Transverse colon (tissue), 4 donors: ENCODE data around the gene PIK3C2G. TPM values are rescaled to one million over a fixed set of nuclear protein-coding genes. Genes with fewer than 3 reads are reported as not detected.

Experiments
- DNase-seq: peaks from one replicate; pipeline ENCODE4 v3.0.0-alpha.2; 2019
- H3K27ac ChIP-seq, 4 donors: fragments of 200-600 bp; sonication (generic); 2 replicates each; pipeline ENCODE4 v1.5.1; 2016 to 2018; ENCODE audit warnings: inconsistent platforms in 4 of 4
- H3K27me3 ChIP-seq: fragments of 200-600 bp; sonication (generic); 2 replicates; pipeline ENCODE4 v1.5.1; 2017; ENCODE audit warnings: inconsistent platforms
- H3K36me3 ChIP-seq, 4 donors: fragments of 200-600 bp; sonication (generic); 2 replicates each; pipeline ENCODE4 v1.5.1; 2017 to 2019; ENCODE audit warnings: inconsistent platforms in 4 of 4
- H3K4me1 ChIP-seq, 4 donors: fragments of 200-600 bp; sonication (generic); 2 replicates each; pipeline ENCODE4 v1.5.1; 2017 to 2020; ENCODE audit warnings: inconsistent platforms in 4 of 4
- H3K4me3 ChIP-seq, 4 donors: fragments of 200-600 bp; sonication (generic); 1 replicate in 1 of 4; 2 replicates in 3 of 4; pipeline versions ENCODE4 v1.5.1 to v1.6.1; 2017 to 2019; ENCODE audit warnings: inconsistent platforms in 4 of 4
- H3K9me3 ChIP-seq, 2 donors: fragments of 200-600 bp; sonication (generic); 2 replicates each; pipeline ENCODE4 v1.5.1; 2017 to 2019; ENCODE audit warnings: inconsistent platforms in 2 of 2
- CTCF ChIP-seq, 5 experiments: fragments of 200-600 bp in 3 of 5; fragments of 450-650 bp in 2 of 5; sonication (generic) in 3 of 5; IDR thresholded peaks; 1 replicate in 2 of 5; 2 replicates in 3 of 5; pipeline ENCODE4 v1.5.1; 2016 to 2017; ENCODE audit warnings: antibody characterized with exemption in 5 of 5, inconsistent platforms in 3 of 5, mild to moderate bottlenecking in 2 of 5, moderate library complexity in 1 of 5
- EP300 ChIP-seq: sonication (generic); formaldehyde crosslinking; IDR thresholded peaks from one replicate; pipeline ENCODE4 v1.6.1; 2017; ENCODE audit warnings: antibody characterized with exemption, low read depth
- POLR2A ChIP-seq: fragments of 450-650 bp; IDR thresholded peaks from one replicate; pipeline ENCODE4 v1.6.1; 2016; ENCODE audit warnings: antibody characterized with exemption, mild to moderate bottlenecking, moderate library complexity
- POLR2AphosphoS5 ChIP-seq, 3 donors: sonication (generic); formaldehyde crosslinking; IDR thresholded peaks; one replicate each; pipeline ENCODE4 v1.6.1; 2016; ENCODE audit warnings: antibody characterized with exemption in 3 of 3
- WGBS, 2 donors: methylation state at CpG; one replicate each; pipeline ENCODE4 v1.1.5; 2018; ENCODE audit warnings: low coverage in 1 of 2; 5-methylcytosine and 5-hydroxymethylcytosine counted together
- in situ Hi-C, 4 donors: fragments of 200-750 bp; cut with MboI; loops; one replicate each; pipeline versions ENCODE4 v1.15.0 to v1.15.1; 2017; ENCODE audit warnings: low sequenced_read_pairs in 3 of 4, low pct_ligation_motif_present in 1 of 4, low pct_unique_long_range_greater_than_20kb in 1 of 4
- intact Hi-C: fragments of 100-400 bp; cut with DNase I; formaldehyde crosslinking; loops from one replicate; pipeline ENCODE4 v1.15.1; 2023; ENCODE audit warnings: low total_unique reads
- total RNA-seq, 4 donors: library from RNA; depleted of rRNA; stranded (reverse); fragments of >200 nt; gene quantifications; one replicate each; pipeline ENCODE4 v1.1.0, GENCODE V29; 2016

The PIK3C2G gene
- total RNA-seq, 4 donors from 2014 or later, result 0.32 to 2.7 (median 1.1) TPM

- in situ Hi-C loops (no loop called here), intact Hi-C loops (no loop called here)
- no peaks in the 10 kb centered on the region for H3K27me3 ChIP-seq
- WGBS, 2 donors, result 84 to 97% methylated on average over 3 of the region's 3 CpGs
- no peak for TF ChIP-seq CTCF (IDR thresholded peaks at IDR 0.05)
- TF ChIP-seq POLR2AphosphoS5 (IDR thresholded peaks at IDR 0.05), result no peak
- no peak for TF ChIP-seq POLR2A
- TF ChIP-seq EP300, result no peak
- H3K9me3 ChIP-seq, result no peaks in the 10 kb centered on the region
- no peak for DNase-seq
- no peak overlapping the region for H3K27ac ChIP-seq
- H3K36me3 ChIP-seq, result no peaks in the 10 kb centered on the region
- no peak overlapping the region for H3K4me3 ChIP-seq
- H3K4me1 ChIP-seq, result no peaks in the 10 kb centered on the region
Observed at GRCh38 chr12:18368594-18368993, 107.3 kb downstream of the PIK3C2G start.

- no peaks in the 10 kb centered on the region for H3K36me3 ChIP-seq
- intact Hi-C loops (no loop called here), in situ Hi-C loops (no loop called here)
- H3K4me3 ChIP-seq, result no peak overlapping the region
- H3K27ac ChIP-seq, result no peak overlapping the region
- TF ChIP-seq EP300 (no peak), POLR2AphosphoS5 (IDR thresholded peaks at IDR 0.05) (no peak), POLR2A (no peak), CTCF (IDR thresholded peaks at IDR 0.05) (no peak)
- DNase-seq, result no peak
- 46 to 67% methylated on average over 4 to 6 of the region's 6 CpGs for WGBS, 2 donors
- H3K4me1 ChIP-seq, result no peaks in the 10 kb centered on the region
- no peaks in the 10 kb centered on the region for H3K27me3 ChIP-seq
- H3K9me3 ChIP-seq, result no peaks in the 10 kb centered on the region
Observed at GRCh38 chr12:18373181-18373580, 111.9 kb downstream of the PIK3C2G start.

GRCh38 chr12:18375131-18375530 lies 113.8 kb downstream of the PIK3C2G start:
- no peak for TF ChIP-seq POLR2A
- no peak for TF ChIP-seq POLR2AphosphoS5 (IDR thresholded peaks at IDR 0.05)
- TF ChIP-seq EP300, result no peak
- TF ChIP-seq CTCF (IDR thresholded peaks at IDR 0.05), result no peak
- no peak for DNase-seq
- H3K36me3 ChIP-seq, result no peaks in the 10 kb centered on the region
- no peaks in the 10 kb centered on the region for H3K27me3 ChIP-seq
- H3K27ac ChIP-seq, result no peak overlapping the region
- H3K9me3 ChIP-seq, result no peaks in the 10 kb centered on the region
- intact Hi-C loops (no loop called here), in situ Hi-C loops (no loop called here)
- H3K4me1 ChIP-seq, result no peaks in the 10 kb centered on the region
- no peak overlapping the region for H3K4me3 ChIP-seq

GRCh38 chr12:18375583-18375982 lies 114.3 kb downstream of the PIK3C2G start:
- Histone ChIP-seq H3K4me3 (no peak overlapping the region), H3K36me3 (no peaks in the 10 kb centered on the region), H3K4me1 (no peaks in the 10 kb centered on the region), H3K27me3 (no peaks in the 10 kb centered on the region), H3K9me3 (no peaks in the 10 kb centered on the region), H3K27ac (no peak overlapping the region)
- DNase-seq, result no peak
- in situ Hi-C loops (no loop called here), intact Hi-C loops (no loop called here)
- TF ChIP-seq POLR2AphosphoS5 (IDR thresholded peaks at IDR 0.05) (no peak), POLR2A (no peak), EP300 (no peak), CTCF (IDR thresholded peaks at IDR 0.05) (no peak)
- WGBS, 2 donors, result 89% methylated on average over 2 of the region's 2 CpGs; no CpG with 5 or more reads in 1 of the 2 donors
